GM21381 (cell line): ENCODE data around the gene EPHA7.

Source experiments
- ATAC-seq: cut with Tn5 transposase; IDR thresholded peaks from one replicate; pipeline ENCODE4 v1.9.1; 2021; ENCODE audit warnings: mild to moderate bottlenecking, moderate library complexity; ENCODE audit not compliant: unreplicated experiment

The EPHA7 gene

DNA sequence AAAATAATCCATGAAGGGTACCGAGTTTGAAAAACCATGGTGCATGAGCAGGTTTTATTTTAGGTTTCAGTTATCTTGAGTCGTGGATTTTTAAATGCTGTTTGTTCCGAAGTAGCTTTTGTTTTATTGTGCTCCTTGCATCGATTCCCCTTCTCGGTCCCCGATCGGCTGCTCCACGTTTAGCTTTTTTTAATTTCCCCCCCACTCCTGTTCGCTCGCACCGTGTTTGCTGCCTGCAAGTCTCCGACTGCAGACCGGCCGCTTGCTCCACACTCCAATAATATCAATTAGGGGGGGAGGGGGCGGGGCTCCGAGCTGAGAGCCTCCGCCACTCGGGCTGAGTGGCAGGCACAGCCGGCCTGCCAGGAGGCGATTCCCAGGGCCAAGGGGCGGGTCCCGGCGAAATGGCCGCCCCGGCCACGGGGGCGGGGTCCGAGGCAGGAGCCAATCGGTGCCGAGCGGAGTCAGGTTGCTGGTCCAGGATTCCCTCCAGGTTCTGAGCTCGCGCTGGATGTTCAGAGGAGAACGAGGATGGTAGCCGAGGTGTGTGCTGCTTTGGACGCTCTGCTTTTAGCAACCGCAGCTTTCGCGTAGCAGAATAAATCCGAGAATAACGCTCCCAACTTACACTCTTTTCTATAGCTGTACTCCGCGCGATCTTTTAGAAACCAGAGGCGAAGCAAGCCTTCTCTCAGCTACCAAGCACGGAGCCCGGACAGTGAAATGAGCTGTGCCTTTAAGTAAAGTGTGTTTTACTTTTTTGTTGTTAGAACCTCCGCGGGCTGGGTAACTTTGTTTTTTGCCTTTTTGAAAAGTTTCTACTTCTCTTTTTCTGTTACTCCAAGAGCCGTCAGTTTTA is at the start of gene EPHA7:
TSS of gene EPHA7 (minus strand) at position 256 of the 859 bp plus-strand sequence. CDS start at position 38, 218 bp downstream.
- peak; percentile 95 for ATAC-seq

DNA sequence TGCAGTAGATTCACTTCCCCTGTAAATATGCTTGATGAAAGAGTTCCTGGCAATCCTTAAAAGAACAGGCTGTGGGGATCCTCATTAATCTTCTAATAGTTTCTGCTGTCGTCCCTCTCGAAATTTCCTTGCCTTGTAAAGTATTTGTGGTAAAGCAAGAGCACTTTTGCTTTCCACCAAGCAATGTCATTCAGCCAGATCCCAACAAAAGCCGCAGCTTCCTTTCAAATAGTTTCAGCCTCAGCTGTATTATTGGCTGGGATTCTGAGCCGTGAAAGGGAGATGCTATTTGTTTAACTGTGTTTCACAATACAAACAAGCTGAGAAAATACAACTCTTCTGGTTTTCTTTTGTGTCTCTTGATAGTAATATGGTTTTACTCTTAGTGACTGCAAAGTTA is 48.9 kb upstream of the EPHA7 start:
- ATAC-seq: no peak

DNA sequence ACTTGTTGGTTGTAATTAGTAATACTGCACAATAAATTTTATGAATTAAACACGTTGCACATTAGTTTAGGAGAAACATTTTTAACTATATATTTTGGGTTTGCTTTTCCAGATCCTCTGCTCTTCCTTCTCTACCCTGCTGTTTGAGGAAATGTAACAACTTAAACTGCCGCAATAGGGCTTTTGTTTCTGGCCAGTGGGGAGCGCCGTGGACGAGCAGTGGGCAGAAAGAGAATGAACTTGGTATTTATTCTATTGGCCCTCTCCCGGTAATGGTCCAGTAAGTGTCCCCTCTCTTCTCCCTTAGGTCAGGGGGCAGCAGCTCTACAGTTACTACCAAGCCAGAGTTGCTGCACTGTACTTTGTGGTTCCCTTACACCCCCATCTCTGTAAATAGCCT is 35.2 kb upstream of the EPHA7 start:
- ATAC-seq: no peak

DNA sequence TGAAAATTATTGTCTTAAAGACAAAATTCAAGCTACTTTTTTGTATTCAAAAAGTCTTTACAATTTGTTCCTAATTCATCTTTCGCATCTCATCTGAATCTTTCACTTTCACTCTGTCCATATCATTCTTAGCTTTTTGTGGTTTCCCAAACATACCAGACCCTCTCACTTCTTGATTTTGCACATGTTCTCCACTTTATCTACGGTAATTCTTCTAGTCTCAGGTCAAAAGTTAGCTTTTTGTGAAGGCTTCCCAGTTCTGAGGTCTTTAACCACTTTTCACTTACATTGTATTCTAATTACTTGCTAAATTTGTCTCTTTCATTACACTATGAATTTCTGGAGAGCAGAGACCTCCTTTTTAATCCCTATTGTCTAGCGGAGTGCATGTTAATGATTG is 34.6 kb upstream of the EPHA7 start:
- peak; percentile 68 for ATAC-seq

DNA sequence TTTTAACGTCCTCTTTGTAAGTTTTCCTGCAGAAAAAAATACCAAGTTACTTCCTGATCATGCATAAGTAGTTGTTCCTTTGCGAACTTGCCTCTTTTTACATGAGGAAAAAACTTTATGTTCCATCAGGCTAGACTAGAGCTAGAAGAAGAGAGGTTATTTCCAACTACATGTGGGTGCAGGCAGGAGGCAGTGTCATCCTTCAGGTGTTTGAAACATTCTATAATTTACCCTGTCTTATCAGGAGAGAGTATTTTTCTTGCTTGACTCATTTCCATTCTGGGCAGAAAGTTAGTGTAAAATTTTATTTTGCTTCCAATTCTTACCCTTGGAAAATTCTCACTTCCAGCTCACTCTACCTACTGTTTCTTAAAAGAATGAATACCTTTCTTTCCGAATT is 28.5 kb upstream of the EPHA7 start:
- ATAC-seq: no peak

DNA sequence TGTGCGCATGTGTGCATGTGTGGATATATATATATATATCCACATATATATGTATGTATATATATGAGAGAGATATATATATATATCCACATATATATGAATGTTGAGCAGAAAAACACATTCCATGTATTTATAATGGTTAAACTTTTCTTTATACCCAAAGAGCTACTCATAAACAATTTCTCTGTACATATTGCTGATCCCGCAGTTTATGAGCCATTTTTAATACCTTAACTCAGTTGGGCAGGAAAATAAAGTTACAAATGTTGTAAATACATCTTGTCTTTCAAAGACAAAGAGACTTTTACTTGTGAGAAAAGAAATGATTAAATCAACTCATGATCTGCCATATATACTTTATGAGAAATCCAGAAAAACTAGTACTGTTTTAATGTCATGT is 18.1 kb upstream of the EPHA7 start:
- ATAC-seq: no peak

DNA sequence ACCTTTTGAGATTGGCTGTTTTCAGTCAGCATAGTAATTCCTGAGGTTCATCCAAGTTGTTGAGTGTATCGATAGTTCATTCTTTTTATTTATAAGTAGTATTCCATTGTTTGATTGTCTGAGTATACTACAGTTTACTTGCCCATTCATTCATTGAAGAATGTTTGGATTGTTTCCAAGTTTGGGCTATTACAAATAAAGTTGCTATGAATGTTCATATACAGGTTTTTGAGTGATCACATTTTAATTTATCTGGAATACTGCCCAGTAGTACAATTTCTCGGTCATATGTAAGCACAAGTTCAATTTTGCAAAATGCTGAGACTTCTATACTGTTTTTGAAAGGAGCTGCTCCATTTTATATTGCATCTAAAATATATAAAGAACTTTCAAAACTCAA is 14.2 kb upstream of the EPHA7 start:
- ATAC-seq: no peak

DNA sequence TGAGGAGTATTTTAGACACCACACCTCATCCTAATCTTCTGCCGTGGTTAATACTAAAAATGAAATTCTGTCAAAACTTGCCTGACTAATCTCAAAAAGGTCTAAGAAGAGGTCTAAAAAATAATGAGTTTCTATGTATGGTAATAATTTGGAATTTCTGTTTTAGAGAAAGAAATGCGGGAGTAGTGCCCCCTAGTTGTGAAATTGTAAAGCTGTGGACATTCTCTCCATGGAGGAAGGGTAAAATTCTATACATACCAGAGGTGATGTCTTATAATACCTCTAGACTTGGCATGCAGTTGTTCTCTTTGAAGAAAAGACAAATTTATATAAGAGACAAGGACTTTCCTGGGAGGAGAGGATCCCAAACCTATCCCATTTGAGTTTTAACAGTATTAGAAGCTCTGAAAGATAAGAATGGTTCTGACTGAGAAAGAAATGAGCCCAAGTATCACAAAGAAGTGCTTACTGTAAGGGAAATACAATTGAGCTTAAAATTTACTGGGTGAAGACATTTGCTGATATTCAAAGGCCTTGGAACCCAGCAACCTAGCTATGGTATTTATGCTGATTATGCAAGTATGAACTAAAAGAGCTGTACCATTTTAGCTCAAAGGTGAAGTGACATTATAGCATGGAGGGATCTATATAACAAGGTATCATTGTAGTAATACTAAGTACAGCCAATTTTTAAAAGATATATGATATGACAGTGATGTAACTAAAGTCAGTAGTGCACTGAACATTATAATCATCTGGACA is 5.1 kb upstream of the EPHA7 start:
- no peak for ATAC-seq

DNA sequence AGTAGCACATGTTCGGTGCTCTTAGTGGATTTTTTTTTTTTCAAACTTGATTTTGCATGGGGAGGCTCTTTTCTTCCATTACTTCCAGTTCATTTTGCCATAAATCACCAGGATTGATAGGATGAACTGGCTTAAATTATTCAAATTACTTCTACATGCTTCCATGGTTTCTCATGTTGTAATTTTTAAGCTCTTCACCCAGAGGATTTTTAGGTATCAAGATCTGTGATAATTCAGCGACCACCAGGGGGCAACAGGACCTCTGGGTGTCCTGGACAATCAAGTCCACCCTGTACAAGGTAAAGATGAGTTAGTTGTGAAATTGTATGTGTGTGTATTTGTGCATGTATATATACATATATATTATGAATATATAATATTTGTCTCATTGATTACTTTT is 4.2 kb upstream of the EPHA7 start:
- ATAC-seq: no peak

DNA sequence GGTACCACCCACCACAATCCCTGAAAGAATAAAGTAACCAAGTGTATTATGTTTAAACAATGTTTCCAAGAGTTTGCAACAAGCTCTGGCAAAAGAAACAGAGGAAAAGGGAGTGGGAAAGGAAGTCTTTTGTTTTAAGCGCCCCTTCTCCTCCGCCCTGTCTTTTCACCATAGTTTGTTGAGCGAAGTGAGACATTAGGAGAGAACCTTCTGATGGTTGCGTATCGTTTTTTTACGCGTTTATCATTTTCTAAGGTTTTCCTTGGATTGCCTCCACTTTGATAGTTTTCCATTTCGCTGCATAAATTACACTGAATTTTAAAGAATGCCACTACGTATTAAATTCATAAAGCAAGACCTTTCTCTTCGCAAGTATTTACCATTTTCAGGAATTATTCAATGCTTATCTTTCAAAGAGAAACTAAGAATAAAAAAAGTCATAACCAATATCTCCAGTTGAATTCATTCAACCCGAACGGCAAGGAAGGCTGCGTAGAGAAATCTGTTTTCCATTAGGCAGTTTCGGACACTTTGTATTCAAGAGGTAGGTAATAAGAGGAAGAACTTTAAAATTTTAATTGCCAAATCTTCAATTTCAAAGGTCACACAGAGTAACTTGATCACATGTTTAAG is 920 bp upstream of the EPHA7 start:
- no peak for ATAC-seq

DNA sequence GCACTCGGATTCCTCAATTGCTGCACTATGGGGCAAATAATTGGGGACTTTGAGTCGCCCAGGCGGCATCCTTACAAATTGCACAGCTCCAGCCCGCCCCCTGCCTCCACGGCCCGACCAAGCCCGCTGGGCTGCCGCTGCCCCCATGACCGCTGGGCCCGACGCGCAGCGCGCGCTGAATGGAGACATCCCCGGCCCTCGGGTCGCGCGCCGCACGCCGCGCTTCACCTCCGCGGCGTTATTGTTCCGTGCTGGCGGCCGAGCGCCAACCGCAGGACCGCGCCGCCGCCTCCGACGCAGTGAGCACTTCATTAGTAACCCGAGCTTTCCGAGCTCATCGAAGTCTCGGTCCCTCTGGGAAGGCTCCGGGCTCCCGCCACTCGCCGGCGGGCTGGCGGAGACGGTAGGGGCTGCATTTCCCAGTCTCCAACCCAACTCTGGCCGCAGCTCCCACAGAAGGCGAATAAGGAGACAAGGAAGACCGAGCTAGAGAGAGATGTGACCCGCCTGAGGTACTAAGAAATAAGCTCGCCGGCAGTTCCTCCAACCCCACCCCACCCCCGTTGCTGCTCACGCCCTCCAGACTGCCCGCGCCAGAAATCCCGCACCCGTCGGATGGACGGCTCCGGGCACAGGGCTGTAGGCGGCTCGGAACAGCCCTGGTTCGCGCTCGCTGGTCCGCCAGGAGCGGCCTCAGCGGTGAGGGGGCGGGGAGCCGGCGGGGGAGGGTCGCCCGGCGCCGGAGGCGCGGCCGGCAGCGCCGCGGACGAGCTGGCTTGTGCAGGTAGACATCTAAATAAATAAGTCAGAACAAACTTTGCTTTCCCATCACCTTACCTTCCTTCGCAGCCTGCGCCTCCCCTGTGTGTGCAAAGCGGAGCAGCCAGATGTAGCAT is 703 bp downstream of the EPHA7 start:
- no peak for ATAC-seq

DNA sequence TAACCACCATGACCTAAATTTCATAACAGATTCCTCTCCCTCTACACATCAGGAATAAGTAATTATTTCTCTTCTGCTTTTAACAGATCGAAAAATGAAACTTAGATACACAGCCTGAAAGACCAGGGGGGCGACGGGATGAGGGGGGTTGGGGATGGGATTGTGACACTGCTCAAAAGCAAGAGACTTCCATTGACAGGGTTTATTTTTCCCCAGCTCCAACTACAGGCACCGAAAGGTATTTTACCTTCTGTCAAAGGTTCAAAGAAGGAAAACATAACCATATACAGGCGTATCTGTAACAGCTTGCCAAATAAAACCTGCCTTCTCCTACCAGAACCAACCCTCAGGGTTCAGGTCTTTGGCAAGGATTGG is 1.3 kb downstream of the EPHA7 start:
- ATAC-seq: no peak

DNA sequence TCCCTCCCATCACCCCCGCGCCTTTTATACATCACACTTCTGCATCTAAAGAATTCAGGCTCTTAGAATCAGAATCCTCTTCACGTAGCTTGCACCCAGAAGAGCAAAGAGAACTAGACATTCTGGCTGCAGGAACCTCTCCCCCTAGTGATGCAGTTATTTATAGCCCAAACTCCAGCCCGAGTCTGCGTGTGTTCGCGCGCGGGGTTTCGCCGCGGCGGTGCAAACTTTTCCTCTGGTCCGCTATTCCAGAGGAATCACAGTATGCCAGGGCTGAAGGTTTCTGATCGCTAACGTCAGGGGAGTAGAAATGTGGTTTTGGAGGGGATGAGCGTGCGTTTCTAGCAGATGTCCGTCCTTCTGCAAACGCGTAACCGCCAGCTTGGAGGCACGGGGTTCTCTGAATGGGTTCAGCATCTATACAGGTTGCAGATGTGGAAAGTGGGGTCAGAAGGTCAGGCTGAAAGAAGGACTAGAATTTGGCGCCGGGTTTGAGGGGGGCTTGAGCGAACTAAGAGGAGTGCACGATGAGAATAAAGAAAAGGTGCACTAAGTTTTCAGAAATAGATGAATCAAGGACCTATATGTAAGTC is 1.8 kb downstream of the EPHA7 start:
- no peak for ATAC-seq

DNA sequence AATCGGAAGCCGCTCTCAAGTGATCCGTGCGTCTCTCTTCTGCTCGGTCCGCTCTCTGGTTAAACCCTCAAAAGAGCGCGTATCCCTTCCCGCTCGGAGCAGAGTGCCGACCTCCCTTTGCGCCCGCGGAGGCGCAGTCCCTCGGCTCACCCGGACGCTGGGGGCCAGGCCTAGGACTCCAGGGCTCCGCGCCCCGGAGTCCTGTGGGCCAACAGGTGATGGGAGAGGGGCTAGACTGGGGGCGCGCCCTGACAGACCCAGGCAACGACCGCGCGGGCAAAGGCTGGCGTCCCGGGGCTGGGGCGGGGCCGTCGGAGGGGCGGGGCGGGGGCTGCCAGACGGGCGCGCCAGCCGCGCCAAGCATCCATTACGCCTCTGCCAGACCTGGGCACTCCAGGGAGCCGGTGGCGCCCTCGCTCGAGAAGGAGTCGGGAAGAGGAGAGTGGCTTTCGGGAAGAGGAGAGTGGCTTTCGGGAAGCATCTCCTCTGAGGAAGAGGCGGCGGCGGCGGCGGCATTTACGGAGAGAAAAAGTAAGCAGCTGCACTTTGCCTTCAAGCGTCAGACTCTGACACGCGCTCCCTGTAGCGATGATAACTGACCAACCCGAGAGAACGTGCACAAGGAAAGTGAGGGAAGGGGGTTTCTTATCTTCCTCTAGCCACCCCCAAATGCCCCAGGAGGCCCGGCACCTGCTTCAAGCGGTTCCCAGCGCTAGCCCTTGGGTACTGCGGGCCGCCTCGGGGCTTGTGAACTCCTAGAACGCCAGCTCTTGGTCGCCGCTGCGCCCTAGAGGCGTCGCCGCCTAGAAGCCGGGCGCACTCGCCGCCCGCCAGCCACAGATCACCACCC is 2.6 kb downstream of the EPHA7 start:
- no peak for ATAC-seq

DNA sequence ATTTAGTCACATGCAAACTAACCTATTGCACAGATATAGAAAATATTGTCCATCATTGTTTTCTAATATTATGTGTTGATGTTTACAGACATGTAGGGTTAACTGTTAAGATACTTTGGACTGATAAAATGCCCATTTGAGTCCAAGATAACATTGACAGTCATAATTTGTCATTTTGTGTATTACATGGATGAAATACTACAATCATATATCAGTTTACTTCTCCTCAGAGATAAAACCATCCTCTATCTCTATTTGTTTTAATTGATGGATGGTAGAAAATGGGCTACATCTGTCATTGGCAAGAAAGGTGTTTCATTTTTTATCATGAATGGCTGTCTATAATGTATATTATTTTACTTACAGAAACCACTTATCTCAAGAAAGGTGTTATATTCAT is 6.2 kb downstream of the EPHA7 start:
- ATAC-seq: no peak

DNA sequence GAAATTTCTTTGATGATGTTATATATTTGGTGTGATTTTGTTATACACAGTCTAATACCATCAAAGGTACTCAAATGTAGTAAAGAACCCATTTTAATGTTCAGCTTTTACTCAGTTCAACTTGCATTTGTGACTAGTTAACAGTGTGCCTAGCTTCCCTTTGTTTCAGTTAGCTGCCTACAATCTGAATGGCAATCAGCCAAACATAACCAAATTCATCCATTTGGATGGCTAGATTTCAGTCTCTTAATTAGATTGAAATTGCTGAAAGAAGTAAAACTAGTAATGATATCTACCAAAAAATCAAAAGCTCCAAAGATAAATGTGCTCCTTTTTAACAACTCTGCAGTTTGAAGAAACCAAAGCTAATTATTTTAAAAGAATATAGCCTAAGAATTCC is 6.9 kb downstream of the EPHA7 start:
- no peak for ATAC-seq

DNA sequence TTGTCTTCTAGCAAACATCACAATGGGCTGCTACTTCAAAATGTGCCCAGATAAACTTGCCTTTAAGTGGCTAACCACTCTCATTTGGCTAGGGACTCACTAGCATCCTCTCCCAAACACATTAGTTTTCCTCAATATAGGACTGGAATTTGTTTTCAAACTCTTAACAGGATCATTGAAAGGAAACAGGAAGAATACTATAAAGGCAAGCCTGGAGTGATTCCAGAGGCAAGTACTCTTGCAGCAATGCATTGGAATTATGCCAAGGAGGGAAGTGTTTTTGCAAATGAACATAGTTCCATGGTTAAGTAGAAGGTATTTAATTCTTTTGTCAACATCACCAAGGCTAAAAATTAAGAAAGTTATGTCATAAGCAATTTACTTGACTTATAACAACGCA is 12.2 kb downstream of the EPHA7 start:
- no peak for ATAC-seq

DNA sequence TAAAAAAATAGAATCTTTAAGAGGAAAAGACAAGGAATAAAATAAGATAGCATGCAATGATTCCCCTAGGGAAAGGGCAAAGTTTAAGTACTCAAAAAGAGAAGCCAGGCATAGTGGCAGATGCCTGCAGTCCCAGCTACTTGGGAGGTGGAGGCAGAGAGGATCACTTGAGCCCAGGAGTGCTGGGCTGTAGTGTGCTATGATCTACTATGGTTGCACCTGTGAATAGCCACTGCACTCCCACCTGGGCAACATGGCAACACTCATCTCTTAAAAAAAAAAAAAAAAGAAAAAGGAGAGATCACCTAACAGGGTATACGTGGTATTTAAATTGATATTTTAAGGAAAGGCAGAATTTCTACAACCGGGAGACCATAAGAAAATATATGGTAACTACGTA is 16.0 kb downstream of the EPHA7 start:
- ATAC-seq: no peak

DNA sequence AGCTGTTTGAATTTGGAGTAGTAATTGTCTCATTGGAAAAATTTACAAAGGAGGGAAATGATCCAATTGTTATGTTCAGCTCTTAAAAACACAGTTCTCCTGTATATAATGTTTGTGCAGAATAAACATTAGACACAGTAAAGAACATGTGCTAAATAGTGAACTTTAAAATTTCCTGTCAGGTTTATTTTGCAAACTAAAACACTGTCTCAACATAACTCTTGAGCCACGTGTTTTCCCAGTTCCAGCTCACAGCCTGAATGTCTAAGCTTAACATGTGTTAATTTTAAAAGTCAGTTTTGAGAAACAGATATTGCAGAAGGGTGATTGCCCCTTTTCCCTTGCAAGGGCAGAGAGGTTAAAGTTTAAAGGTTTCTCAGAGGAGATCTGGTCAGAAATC is 20.6 kb downstream of the EPHA7 start:
- ATAC-seq: no peak

DNA sequence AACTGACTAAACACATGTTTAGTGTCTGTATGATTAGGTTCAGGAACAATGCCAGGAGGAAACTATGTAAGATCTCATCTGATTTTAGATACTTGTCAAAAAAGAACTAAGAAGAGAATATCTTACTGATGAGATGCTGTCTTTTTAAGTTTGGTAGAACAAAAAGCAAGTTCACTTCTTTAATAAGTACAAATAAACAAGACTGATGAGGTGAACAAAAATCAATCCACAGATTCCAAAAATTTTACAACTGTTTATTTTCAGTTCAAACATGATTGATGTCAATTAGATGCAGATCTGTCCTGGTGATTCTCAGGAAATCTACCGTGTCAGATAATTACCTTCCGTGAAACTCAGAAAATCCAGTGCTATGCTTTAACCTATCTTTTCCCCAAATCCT is 24.9 kb downstream of the EPHA7 start:
- no peak for ATAC-seq
